Upper lobe of right lung (tissue), 1 donor: ENCODE results near the gene C3orf22. TPM values are rescaled to one million over a fixed set of nuclear protein-coding genes. Genes with fewer than 3 reads are reported as not detected.

Experiments used
- ATAC-seq: fragments of 200-7000 bp; cut with Tn5 transposase; one replicate; pipeline ENCODE4 v1.9.1; 2020; ENCODE audit warnings: mild to moderate bottlenecking, moderate library complexity
- DNase-seq: peaks from one replicate; pipeline ENCODE4 v3.0.0-alpha.2; 2020
- H3K27ac ChIP-seq: fragments of 200-600 bp; one replicate; pipeline ENCODE4 v1.8.0; 2022
- H3K27me3 ChIP-seq: fragments of 200-600 bp; one replicate; pipeline ENCODE4 v1.8.0; 2022; ENCODE audit warnings: mild to moderate bottlenecking
- H3K36me3 ChIP-seq: fragments of 200-600 bp; one replicate; pipeline ENCODE4 v1.8.0; 2022
- H3K4me1 ChIP-seq: fragments of 200-600 bp; one replicate; pipeline ENCODE4 v1.8.0; 2022
- H3K4me3 ChIP-seq: fragments of 200-600 bp; one replicate; pipeline ENCODE4 v1.8.0; 2022; ENCODE audit warnings: mild to moderate bottlenecking
- H3K9me3 ChIP-seq: fragments of 200-600 bp; one replicate; pipeline ENCODE4 v1.8.0; 2022
- CTCF ChIP-seq: fragments of 200-600 bp; IDR thresholded peaks from one replicate; pipeline ENCODE4 v1.8.0; 2022; ENCODE audit warnings: antibody characterized with exemption
- intact Hi-C: fragments of 100-400 bp; cut with DNase I; formaldehyde crosslinking; loops from one replicate; pipeline ENCODE4 v1.11.0; 2022
- total RNA-seq: library from RNA; stranded (reverse); fragmentation: NEBNext Ultra II Directional; extraction: Animal tissue kit (Norgen Biotek cat#: 25700); gene quantifications from one replicate; pipeline ENCODE4 v1.2.1, GENCODE V29; 2021
- donor health status: DM: no; HTN: yes; CAD: no; lungs with severe emphysema.

Gene C3orf22
- total RNA-seq, 1 donor from 2014 or later, result not detected

- H3K27ac ChIP-seq, result no peak overlapping the region
- ATAC-seq, result no peak
These were observed 58.7 kb downstream of the C3orf22 start for GRCh38 chr3:126500016-126500415.

More at GRCh38 chr3:126500016-126500415, 58.7 kb downstream of the C3orf22 start:
- TF ChIP-seq CTCF, result no peak
- Histone ChIP-seq H3K27me3 (no peaks in the 10 kb centered on the region), H3K4me3 (no peak overlapping the region), H3K36me3 (no peaks in the 10 kb centered on the region), H3K4me1 (no peaks in the 10 kb centered on the region), H3K9me3 (no peaks in the 10 kb centered on the region)
- intact Hi-C loops, result no loop called here
- no peak for DNase-seq

Other genes starting within 250 kb of the C3orf22 start
- gene KLF15, start 201.5 kb downstream of the C3orf22 start, total RNA-seq, result 44.6 TPM
- not detected for gene CFAP100, start 164.0 kb downstream of the C3orf22 start, total RNA-seq
- 40.3 TPM for gene ZXDC, start 83.0 kb downstream of the C3orf22 start, total RNA-seq
- gene UROC1, start 41.2 kb downstream of the C3orf22 start, total RNA-seq, result not detected
- gene CHST13, start 34.8 kb downstream of the C3orf22 start, total RNA-seq, result 0.64 TPM
- gene TXNRD3, start 96.2 kb upstream of the C3orf22 start, total RNA-seq, result 10.3 TPM
- gene CHCHD6, start 145.3 kb upstream of the C3orf22 start, total RNA-seq, result 17.1 TPM